DMS153 treated with DMSO at 0.1 percent for 48 hours (cell line): ENCODE results near the gene BCO1.

Experiments used
- DNase-seq: peaks from one replicate; lab custom pipeline; 2025; ENCODE audit not compliant: unreplicated experiment; lab: John Stamatoyannopoulos, UW

BCO1 gene

GRCh38 chr16:81315271-81316175 lies 77.0 kb downstream of the BCO1 start:
- DNase-seq = no peak

- no peak for DNase-seq
These were observed 77.6 kb downstream of the BCO1 start for GRCh38 chr16:81316176-81316496.

- DNase-seq = no peak
These were observed 80.2 kb downstream of the BCO1 start for GRCh38 chr16:81318711-81319110.

- DNase-seq = no peak
These were observed 80.9 kb downstream of the BCO1 start for GRCh38 chr16:81319221-81319912.

- DNase-seq = no peak
These were observed 82.5 kb downstream of the BCO1 start for GRCh38 chr16:81321039-81321438.

- DNase-seq = no peak
These were observed 83.0 kb downstream of the BCO1 start for GRCh38 chr16:81321536-81321935.

GRCh38 chr16:81324808-81325207 lies 86.3 kb downstream of the BCO1 start:
- DNase-seq = no peak

GRCh38 chr16:81327011-81327410 lies 88.5 kb downstream of the BCO1 start:
- DNase-seq = no peak

- DNase-seq = no peak
These were observed 89.1 kb downstream of the BCO1 start for GRCh38 chr16:81327447-81328196.

- no peak for DNase-seq
These were observed 91.5 kb downstream of the BCO1 start for GRCh38 chr16:81329947-81330346.

- no peak for DNase-seq
These were observed 94.9 kb downstream of the BCO1 start for GRCh38 chr16:81333356-81333755.

- DNase-seq = no peak
These were observed 97.2 kb downstream of the BCO1 start for GRCh38 chr16:81335669-81336068.

- DNase-seq = no peak
These were observed 98.6 kb downstream of the BCO1 start for GRCh38 chr16:81337097-81337496.
